Endothelial cell of umbilical vein (primary cell): ENCODE results near the gene MTAP. TPM values are rescaled to one million over a fixed set of nuclear protein-coding genes. Genes with fewer than 3 reads are reported as not detected.

Experiments
- BruUV-seq: library from RNA; stranded (reverse); fragments of 400-500 nt; replicated peaks from 2 replicates; lab custom pipeline; 2021; lab: Mats Ljungman, UMichigan
- CTCF ChIA-PET: fragments of 300-600, 350-600 bp; sonication (Branson Sonifier 250); formaldehyde crosslinking; loops from one replicate; lab custom pipeline; 2021; ENCODE audit warnings: antibody characterized with exemption, inconsistent platforms; lab: Charles Lee
- POLR2A ChIA-PET: fragments of 300-600, 350-600 bp; sonication (Branson Sonifier 250); formaldehyde crosslinking; loops from one replicate; lab custom pipeline; 2021; ENCODE audit warnings: antibody characterized with exemption, inconsistent platforms; lab: Charles Lee
- DNase-seq: peaks from one replicate; pipeline ENCODE4 v3.0.0-alpha.2; 2011; ENCODE audit warnings: low read depth, low spot score
- FAIRE-seq: peaks from 2 replicates; lab custom pipeline; 2011; peaks lifted over from hg19 to GRCh38; lab: Jason Lieb, UNC
- H2AFZ ChIP-seq: 2 replicates; pipeline ENCODE4 v1.6.0; 2012; ENCODE audit warnings: low read depth, low read length, control low read depth, inconsistent platforms
- H3K27ac ChIP-seq: 2 replicates; pipeline ENCODE4 v1.5.1; 2011; ENCODE audit warnings: low read depth, mild to moderate bottlenecking, control low read depth, low read length, moderate library complexity; ENCODE audit not compliant: insufficient read depth
- H3K27me3 ChIP-seq, 2 experiments: 2 replicates each; pipeline versions ENCODE4 v1.6.0 to v1.6.1; 2011; ENCODE audit warnings: low read length in 2 of 2, mixed read lengths in 1 of 2; ENCODE audit not compliant: control insufficient read depth in 2 of 2, insufficient read depth in 2 of 2
- H3K36me3 ChIP-seq, 2 experiments: 2 replicates in 1 of 2; 3 replicates in 1 of 2; pipeline ENCODE4 v1.5.1; 2011; ENCODE audit warnings: low read length in 2 of 2, mild to moderate bottlenecking in 1 of 2, moderate library complexity in 1 of 2; ENCODE audit not compliant: control insufficient read depth in 2 of 2, insufficient read depth in 2 of 2; ENCODE audit errors: extremely low read depth in 1 of 2
- H3K4me1 ChIP-seq: 3 replicates; pipeline ENCODE4 v1.5.1; 2011; ENCODE audit warnings: mild to moderate bottlenecking, low read length; ENCODE audit not compliant: control insufficient read depth, insufficient read depth; ENCODE audit errors: extremely low read depth
- H3K4me2 ChIP-seq: 2 replicates; pipeline ENCODE4 v1.6.1; 2011; ENCODE audit warnings: low read length, control low read depth, mixed read lengths; ENCODE audit not compliant: insufficient read depth
- H3K4me3 ChIP-seq, 3 experiments: fragments of 200-600 bp in 1 of 3; sonication (generic), shearing (Covaris generic) in 1 of 3; replicated peaks in 1 of 3; 2 replicates each; pipeline ENCODE4 v1.5.1; 2011 to 2016; ENCODE audit warnings: control low read depth in 3 of 3, low read length in 3 of 3, mild to moderate bottlenecking in 2 of 3, inconsistent platforms in 1 of 3, low read depth in 1 of 3, moderate library complexity in 1 of 3; ENCODE audit not compliant: insufficient read depth in 1 of 3
- H3K79me2 ChIP-seq: 2 replicates; pipeline ENCODE4 v1.6.0; 2012; ENCODE audit warnings: low read length, inconsistent platforms; ENCODE audit not compliant: control insufficient read depth, insufficient read depth
- H3K9ac ChIP-seq: replicated peaks from 2 replicates; pipeline ENCODE3; 2011; ENCODE audit warnings: low read length, control low read depth; ENCODE audit not compliant: insufficient read depth; ENCODE audit errors: extremely low read depth
- H3K9me1 ChIP-seq: replicated peaks from 3 replicates; pipeline ENCODE4 v1.6.0; 2011; ENCODE audit warnings: mild to moderate bottlenecking, low read length; ENCODE audit not compliant: control insufficient read depth, insufficient read depth; ENCODE audit errors: extremely low read depth
- H3K9me3 ChIP-seq: replicated peaks from 2 replicates; pipeline ENCODE4 v1.5.1; 2012; ENCODE audit warnings: low read length, inconsistent platforms; ENCODE audit not compliant: control insufficient read depth, insufficient read depth
- H4K20me1 ChIP-seq: replicated peaks from 2 replicates; pipeline ENCODE3; 2011; ENCODE audit warnings: mild to moderate bottlenecking, low read length; ENCODE audit not compliant: control insufficient read depth, insufficient read depth; ENCODE audit errors: extremely low read depth
- CTCF ChIP-seq, 2 donors: IDR thresholded peaks; 1 replicate in 1 of 2; 2 replicates in 1 of 2; pipeline ENCODE4 v1.5.1; 2011; ENCODE audit warnings: low read length in 2 of 2, mild to moderate bottlenecking in 2 of 2, moderate library complexity in 2 of 2, control low read depth in 1 of 2, inconsistent platforms in 1 of 2, low read depth in 1 of 2; ENCODE audit not compliant: insufficient read depth in 1 of 2; ENCODE audit errors: extremely low read depth in 1 of 2
- EZH2 ChIP-seq: IDR thresholded peaks from 2 replicates; pipeline ENCODE4 v1.6.1; 2012; ENCODE audit warnings: borderline replicate concordance, low read depth, mild to moderate bottlenecking, moderate library complexity, low read length, inconsistent platforms; ENCODE audit not compliant: severe bottlenecking
- FOS ChIP-seq: IDR thresholded peaks from 2 replicates; pipeline ENCODE4 v1.6.1; 2011; ENCODE audit warnings: mild to moderate bottlenecking, low read length, moderate library complexity, borderline replicate concordance; ENCODE audit not compliant: insufficient read depth
- GATA2 ChIP-seq: IDR thresholded peaks from 2 replicates; pipeline ENCODE4 v1.7.0; 2011; ENCODE audit warnings: low read depth, mild to moderate bottlenecking, moderate library complexity, mixed read lengths, low read length; ENCODE audit not compliant: insufficient read length, insufficient read depth
- JUN ChIP-seq: IDR thresholded peaks from 2 replicates; pipeline ENCODE4 v1.6.1; 2011; ENCODE audit warnings: borderline replicate concordance, low read depth; ENCODE audit not compliant: insufficient read length, insufficient read depth
- MYC ChIP-seq: IDR thresholded peaks from one replicate; pipeline ENCODE4 v1.6.1; 2011; ENCODE audit warnings: mild to moderate bottlenecking, low read depth, low read length
- POLR2A ChIP-seq: IDR thresholded peaks from 2 replicates; pipeline ENCODE4 v1.6.1; 2012; ENCODE audit warnings: low read depth, mild to moderate bottlenecking, control low read depth, low read length
- POLR2AphosphoS5 ChIP-seq: IDR thresholded peaks from 2 replicates; pipeline ENCODE4 v1.6.1; 2012; ENCODE audit warnings: low read depth, mild to moderate bottlenecking, control low read depth, low read length, moderate library complexity; ENCODE audit not compliant: insufficient read depth
- dilution Hi-C: fragments of 300-500 bp; cut with MboI; formaldehyde crosslinking; loops from one replicate; pipeline ENCODE4 v1.15.0; 2019; ENCODE audit warnings: low sequenced_read_pairs; ENCODE audit not compliant: extremely low pct_ligation_motif_present
- intact Hi-C: fragments of 100-400 bp; cut with micrococcal nuclease; formaldehyde crosslinking; loops from one replicate; pipeline ENCODE4 v1.10.0; 2022
- polyA plus RNA-seq, 4 experiments: library from polyadenylated mRNA; depleted of rRNA in 3 of 4; stranded (reverse) in 3 of 4; unstranded in 1 of 4; fragments of >200 nt; gene quantifications; 2 replicates each; pipeline versions ENCODE4 v1.2.1 to v1.2.3, GENCODE V29; 2011 to 2012; ENCODE audit warnings: missing spikeins in 1 of 4
- total RNA-seq: library from RNA; stranded (reverse); gene quantifications from 2 replicates; pipeline ENCODE4 v1.2.3, GENCODE V29; 2021
- TF ChIP-seq, protein P1 (sequence below): IDR thresholded peaks from 2 replicates; pipeline ENCODE4 v1.6.1; 2011; ENCODE audit not compliant: insufficient read depth, insufficient read length

Gene MTAP
- total and polyA plus RNA-seq, 2 donors (not counting 3 experiments of a cell fraction or from before 2014, with no cell fraction given): 11.3 to 55.1 TPM

DNA sequence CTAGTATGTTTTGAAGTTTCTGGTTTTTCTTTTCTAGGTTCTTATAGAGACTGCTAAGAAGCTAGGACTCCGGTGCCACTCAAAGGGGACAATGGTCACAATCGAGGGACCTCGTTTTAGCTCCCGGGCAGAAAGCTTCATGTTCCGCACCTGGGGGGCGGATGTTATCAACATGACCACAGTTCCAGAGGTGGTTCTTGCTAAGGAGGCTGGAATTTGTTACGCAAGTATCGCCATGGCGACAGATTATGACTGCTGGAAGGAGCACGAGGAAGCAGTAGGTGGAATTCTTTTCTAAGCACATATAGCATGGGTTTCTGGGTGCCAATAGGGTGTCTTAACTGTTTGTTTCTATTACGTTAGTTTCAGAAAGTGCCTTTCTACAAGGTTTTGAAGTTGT, 52.2 kb downstream of the MTAP start:
- Histone ChIP-seq H3K9ac (no peak overlapping the region), H3K79me2 (no peaks in the 10 kb centered on the region), H3K9me1 (no peaks in the 10 kb centered on the region), H2AFZ (no peak overlapping the region), H3K4me1 (peaks cover 15% of the 10 kb centered on the region), H3K4me3 (no peak overlapping the region), H4K20me1 (no peaks in the 10 kb centered on the region), H3K27ac (no peak overlapping the region), H3K9me3 (no peaks in the 10 kb centered on the region), H3K27me3 (no peaks in the 10 kb centered on the region), H3K36me3 (peaks cover 0 to 8% of the 10 kb centered on the region in 2 experiments), H3K4me2 (no peak overlapping the region)
- POLR2A ChIA-PET: no interaction called here
- no peak for TF ChIP-seq EZH2
- TF ChIP-seq, protein P1, sequence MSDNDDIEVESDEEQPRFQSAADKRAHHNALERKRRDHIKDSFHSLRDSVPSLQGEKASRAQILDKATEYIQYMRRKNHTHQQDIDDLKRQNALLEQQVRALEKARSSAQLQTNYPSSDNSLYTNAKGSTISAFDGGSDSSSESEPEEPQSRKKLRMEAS: no peak
- no peak for TF ChIP-seq POLR2A
- TF ChIP-seq CTCF (IDR thresholded peaks at IDR 0.05; ENCODE audit: extremely low read depth in 1 of 2, insufficient read depth in 1 of 2, low read depth in 1 of 2, low read length in 2 of 2): no peak
- TF ChIP-seq JUN: no peak
- TF ChIP-seq FOS: no peak
- TF ChIP-seq MYC: no peak
- TF ChIP-seq POLR2AphosphoS5: no peak
- no peak for TF ChIP-seq GATA2
- intact Hi-C loops (no loop called here), dilution Hi-C loops (no loop called here)
- DNase-seq (no peak), FAIRE-seq (no peak)
- BruUV-seq: no TSS peak
- CTCF ChIA-PET: interaction anchor here (1.8 kb wide), 1 partner anchor 11 kb away, joined by 7 read pairs; no protein-coding TSS in a partner anchor
